DND-41 (cell line): Measurements from ENCODE around the gene PTPRZ1.

ENCODE experiments used
- ATAC-seq: fragments of 200-7000 bp; cut with Tn5 transposase; 3 replicates; pipeline ENCODE4 v1.9.1; 2021; ENCODE audit warnings: low read depth; ENCODE audit not compliant: insufficient read depth
- DNase-seq: peaks from one replicate; pipeline ENCODE4 v3.0.0-alpha.2; 2020
- H2AFZ ChIP-seq: 2 replicates; pipeline ENCODE4 v1.6.0; 2012; ENCODE audit warnings: low read depth, low read length
- H3K27ac ChIP-seq: 2 replicates; pipeline ENCODE4 v1.5.1; 2012; ENCODE audit warnings: low read length, inconsistent platforms
- H3K27me3 ChIP-seq: fragments of 200-600 bp; sonication (generic); 2 replicates; pipeline ENCODE4 v1.6.0; 2012; ENCODE audit warnings: low read length, mild to moderate bottlenecking, inconsistent platforms; ENCODE audit not compliant: insufficient read depth, poor library complexity
- H3K36me3 ChIP-seq: 2 replicates; pipeline ENCODE4 v1.5.1; 2012; ENCODE audit warnings: low read length, inconsistent platforms; ENCODE audit not compliant: insufficient read depth
- H3K4me1 ChIP-seq: 2 replicates; pipeline ENCODE4 v1.5.1; 2012; ENCODE audit warnings: mild to moderate bottlenecking, low read length; ENCODE audit not compliant: insufficient read depth
- H3K4me2 ChIP-seq: 2 replicates; pipeline ENCODE4 v1.6.0; 2012; ENCODE audit warnings: mild to moderate bottlenecking, moderate library complexity, low read length, inconsistent platforms; ENCODE audit not compliant: insufficient read depth
- H3K4me3 ChIP-seq, 2 experiments: fragments of 200-600 bp in 1 of 2; shearing (Covaris generic) in 1 of 2; 2 replicates each; pipeline ENCODE4 v1.5.1; 2012 to 2016; ENCODE audit warnings: inconsistent platforms in 2 of 2, low read length in 2 of 2, mild to moderate bottlenecking in 2 of 2, low read depth in 1 of 2, moderate library complexity in 1 of 2
- H3K79me2 ChIP-seq: 2 replicates; pipeline ENCODE4 v1.6.0; 2012; ENCODE audit warnings: low read length, inconsistent platforms; ENCODE audit not compliant: insufficient read depth
- H3K9ac ChIP-seq: 2 replicates; pipeline ENCODE4 v1.6.0; 2012; ENCODE audit warnings: low read depth, mild to moderate bottlenecking, inconsistent platforms, low read length, moderate library complexity
- H3K9me3 ChIP-seq: 2 replicates; pipeline ENCODE4 v1.5.1; 2012; ENCODE audit warnings: low read length, moderate library complexity, mild to moderate bottlenecking, inconsistent platforms; ENCODE audit not compliant: insufficient read depth, severe bottlenecking
- H4K20me1 ChIP-seq: 2 replicates; pipeline ENCODE4 v1.6.0; 2012; ENCODE audit warnings: low read length; ENCODE audit not compliant: insufficient read depth
- CTCF ChIP-seq: IDR thresholded peaks from 2 replicates; pipeline ENCODE4 v1.5.1; 2012; ENCODE audit warnings: borderline replicate concordance, low read length, moderate library complexity, mild to moderate bottlenecking; ENCODE audit not compliant: poor library complexity, severe bottlenecking; ENCODE audit errors: extremely low read depth
- EZH2 ChIP-seq: IDR thresholded peaks from 3 replicates; pipeline ENCODE4 v1.6.1; 2012; ENCODE audit warnings: borderline replicate concordance, low read depth, mild to moderate bottlenecking, moderate library complexity, low read length, inconsistent platforms; ENCODE audit not compliant: severe bottlenecking

The PTPRZ1 gene

GRCh38 chr7:122070834-122071233, 197.9 kb downstream of the PTPRZ1 start:
- no peak overlapping the region for H2AFZ ChIP-seq
- H3K4me1 ChIP-seq = no peaks in the 10 kb centered on the region
- no peak for ATAC-seq
- H3K79me2 ChIP-seq = no peaks in the 10 kb centered on the region
- no peaks in the 10 kb centered on the region for H3K27me3 ChIP-seq
- no peaks in the 10 kb centered on the region for H3K36me3 ChIP-seq
- no peak overlapping the region for H3K27ac ChIP-seq
- no peak overlapping the region for H3K9ac ChIP-seq
- H4K20me1 ChIP-seq = no peaks in the 10 kb centered on the region
- TF ChIP-seq CTCF (no peak), EZH2 (no peak)
- no peak overlapping the region for H3K4me2 ChIP-seq
- H3K4me3 ChIP-seq = no peak overlapping the region
- H3K9me3 ChIP-seq = no peaks in the 10 kb centered on the region
- DNase-seq = no peak

GRCh38 chr7:122072272-122072671, 199.3 kb downstream of the PTPRZ1 start:
- Histone ChIP-seq H3K9me3 (no peaks in the 10 kb centered on the region), H3K27me3 (no peaks in the 10 kb centered on the region), H3K4me2 (no peak overlapping the region), H3K4me3 (no peak overlapping the region), H2AFZ (no peak overlapping the region), H3K9ac (no peak overlapping the region), H3K4me1 (no peaks in the 10 kb centered on the region), H4K20me1 (no peaks in the 10 kb centered on the region), H3K79me2 (no peaks in the 10 kb centered on the region), H3K36me3 (no peaks in the 10 kb centered on the region), H3K27ac (no peak overlapping the region)
- TF ChIP-seq EZH2 (no peak), CTCF (no peak)
- no peak for ATAC-seq
- no peak for DNase-seq

GRCh38 chr7:122072924-122073599, 200.1 kb downstream of the PTPRZ1 start:
- Histone ChIP-seq H3K9me3 (no peaks in the 10 kb centered on the region), H3K4me2 (no peak overlapping the region), H3K4me3 (no peak overlapping the region), H3K36me3 (no peaks in the 10 kb centered on the region), H3K79me2 (no peaks in the 10 kb centered on the region), H3K27me3 (no peaks in the 10 kb centered on the region), H3K9ac (no peak overlapping the region), H2AFZ (no peak overlapping the region), H3K4me1 (no peaks in the 10 kb centered on the region), H3K27ac (no peak overlapping the region), H4K20me1 (no peaks in the 10 kb centered on the region)
- TF ChIP-seq CTCF (no peak), EZH2 (no peak)
- no peak for ATAC-seq
- DNase-seq = no peak

GRCh38 chr7:122073635-122074034, 200.7 kb downstream of the PTPRZ1 start:
- no peak overlapping the region for H3K9ac ChIP-seq
- TF ChIP-seq EZH2 (no peak), CTCF (no peak)

More at GRCh38 chr7:122073635-122074034, 200.7 kb downstream of the PTPRZ1 start:
- H3K9me3 ChIP-seq = no peaks in the 10 kb centered on the region
- H3K4me3 ChIP-seq = no peak overlapping the region
- H3K27me3 ChIP-seq = no peaks in the 10 kb centered on the region
- no peak overlapping the region for H2AFZ ChIP-seq
- DNase-seq = no peak
- H3K4me2 ChIP-seq = no peak overlapping the region
- H3K79me2 ChIP-seq = no peaks in the 10 kb centered on the region
- ATAC-seq = no peak
- H3K4me1 ChIP-seq = no peaks in the 10 kb centered on the region
- no peaks in the 10 kb centered on the region for H3K36me3 ChIP-seq
- no peaks in the 10 kb centered on the region for H4K20me1 ChIP-seq
- H3K27ac ChIP-seq = no peak overlapping the region
